ENCODE data around the gene FAM217B. TPM values are rescaled to one million over a fixed set of nuclear protein-coding genes. Genes with fewer than 3 reads are reported as not detected.

The FAM217B gene
- total and polyA plus RNA-seq, 2 donors (not counting 3 experiments of a cell fraction or from before 2014, with no cell fraction given), result 2.7 to 8.2 TPM

DNA sequence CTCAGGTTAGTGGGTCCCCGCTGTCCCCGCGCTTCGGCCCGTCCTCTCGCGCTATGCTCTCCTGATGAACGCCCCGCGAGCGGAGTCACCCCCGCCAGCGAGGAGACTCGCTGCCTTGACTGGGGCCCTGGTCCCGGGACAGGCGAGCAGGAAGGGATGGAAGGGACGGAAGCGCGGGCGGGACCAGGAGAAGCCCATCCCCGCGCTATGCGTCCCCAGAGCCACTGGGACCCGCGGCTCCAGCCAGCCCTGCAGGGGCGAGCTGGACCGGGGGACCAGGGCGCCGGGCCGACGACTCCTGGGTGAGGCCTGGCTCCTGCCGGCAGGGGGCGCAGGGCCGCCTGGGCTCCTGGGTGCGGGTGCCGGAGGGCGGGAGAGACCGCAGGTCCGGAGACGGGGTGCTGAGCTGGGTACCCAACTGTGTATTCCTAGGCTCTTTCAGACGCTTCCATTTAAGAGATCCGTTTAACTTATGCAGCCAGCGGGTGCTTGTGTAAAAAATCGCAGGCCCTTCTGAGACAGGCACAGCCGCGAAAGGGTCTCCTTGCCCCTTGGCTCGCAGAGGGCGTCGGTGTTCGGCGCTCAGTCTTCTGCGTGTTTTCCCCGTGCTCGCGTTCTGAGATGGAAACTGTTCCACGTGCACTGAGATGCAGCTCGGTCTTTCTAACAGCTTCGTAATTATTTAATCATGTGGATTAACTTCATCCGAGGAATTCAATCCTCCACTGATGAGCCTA lies 6.2 kb upstream of the FAM217B start:
- Histone ChIP-seq H3K9me1 (replicated peaks; ENCODE audit: control insufficient read depth, extremely low read depth, insufficient read depth, low read length) (no peaks in the 10 kb centered on the region), H3K4me1 (ENCODE audit: control insufficient read depth, extremely low read depth, insufficient read depth, low read length) (peaks cover 3% of the 10 kb centered on the region), H3K9ac (replicated peaks; ENCODE audit: extremely low read depth, insufficient read depth, low read length) (no peak overlapping the region), H3K4me2 (ENCODE audit: insufficient read depth, low read length) (peak overlapping the region; percentile 83), H2AFZ (ENCODE audit: low read depth, low read length) (peak overlapping the region; percentile 90), H3K27me3 (ENCODE audit: control insufficient read depth in 2 of 2, insufficient read depth in 2 of 2, low read length in 2 of 2) (peaks cover under 1 to 2% of the 10 kb centered on the region in 2 experiments), H3K9me3 (replicated peaks; ENCODE audit: control insufficient read depth, insufficient read depth, low read length) (no peaks in the 10 kb centered on the region), H3K27ac (ENCODE audit: insufficient read depth, low read depth, low read length) (no peak overlapping the region), H3K79me2 (ENCODE audit: control insufficient read depth, insufficient read depth, low read length) (peaks cover 4% of the 10 kb centered on the region), H3K4me3 (replicated peaks in 1 of 3; ENCODE audit: insufficient read depth in 1 of 3, low read depth in 1 of 3, low read length in 3 of 3) (peak overlapping the region in 2 of 3 experiments; percentile 43 to 55), H4K20me1 (replicated peaks; ENCODE audit: control insufficient read depth, extremely low read depth, insufficient read depth, low read length) (no peaks in the 10 kb centered on the region), H3K36me3 (ENCODE audit: control insufficient read depth in 2 of 2, extremely low read depth in 1 of 2, insufficient read depth in 2 of 2, low read length in 2 of 2) (no peaks in the 10 kb centered on the region)
- ChIA-PET POLR2A (interaction anchor here (1.0 kb wide), 1 partner anchor 21 kb away, joined by 3 read pairs; no protein-coding TSS in a partner anchor), CTCF (interaction anchor here (1.0 to 2.6 kb wide), 9 partner anchors 9 to 60 kb away, joined by 3 to 28 read pairs (median 6); no protein-coding TSS in a partner anchor)
- TF ChIP-seq, protein P1, sequence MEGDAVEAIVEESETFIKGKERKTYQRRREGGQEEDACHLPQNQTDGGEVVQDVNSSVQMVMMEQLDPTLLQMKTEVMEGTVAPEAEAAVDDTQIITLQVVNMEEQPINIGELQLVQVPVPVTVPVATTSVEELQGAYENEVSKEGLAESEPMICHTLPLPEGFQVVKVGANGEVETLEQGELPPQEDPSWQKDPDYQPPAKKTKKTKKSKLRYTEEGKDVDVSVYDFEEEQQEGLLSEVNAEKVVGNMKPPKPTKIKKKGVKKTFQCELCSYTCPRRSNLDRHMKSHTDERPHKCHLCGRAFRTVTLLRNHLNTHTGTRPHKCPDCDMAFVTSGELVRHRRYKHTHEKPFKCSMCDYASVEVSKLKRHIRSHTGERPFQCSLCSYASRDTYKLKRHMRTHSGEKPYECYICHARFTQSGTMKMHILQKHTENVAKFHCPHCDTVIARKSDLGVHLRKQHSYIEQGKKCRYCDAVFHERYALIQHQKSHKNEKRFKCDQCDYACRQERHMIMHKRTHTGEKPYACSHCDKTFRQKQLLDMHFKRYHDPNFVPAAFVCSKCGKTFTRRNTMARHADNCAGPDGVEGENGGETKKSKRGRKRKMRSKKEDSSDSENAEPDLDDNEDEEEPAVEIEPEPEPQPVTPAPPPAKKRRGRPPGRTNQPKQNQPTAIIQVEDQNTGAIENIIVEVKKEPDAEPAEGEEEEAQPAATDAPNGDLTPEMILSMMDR (IDR thresholded peaks at IDR 0.05; ENCODE audit: extremely low read depth in 1 of 2, insufficient read depth in 1 of 2, low read depth in 1 of 2, low read length in 2 of 2), result peak; percentile 93 to 94
- TF ChIP-seq EZH2 (IDR thresholded peaks at IDR 0.05; ENCODE audit: borderline replicate concordance, low read depth, low read length, severe bottlenecking), result no peak
- FAIRE-seq (peak; percentile 24), DNase-seq (ENCODE audit: low read depth, low spot score) (peak; percentile 56)
- intact Hi-C loops (cut with micrococcal nuclease) (no loop called here), dilution Hi-C loops (cut with MboI; ENCODE audit: extremely low pct_ligation_motif_present, low sequenced_read_pairs) (no loop called here)
- no TSS peak for BruUV-seq (replicated peaks)

Measured in endothelial cell of umbilical vein (primary cell).